GM19397 (cell line): Measurements from ENCODE around the gene CD7.
"Not testable (repeated sequence)": the region's sequence is repeated elsewhere in the genome, so short reads cannot be mapped to it uniquely, and the experiment has no call there.

ENCODE experiments used
- ATAC-seq: cut with Tn5 transposase; IDR thresholded peaks from one replicate; pipeline ENCODE4 v1.9.1; 2021; ENCODE audit warnings: mild to moderate bottlenecking, moderate library complexity; ENCODE audit not compliant: unreplicated experiment

CD7 gene

DNA sequence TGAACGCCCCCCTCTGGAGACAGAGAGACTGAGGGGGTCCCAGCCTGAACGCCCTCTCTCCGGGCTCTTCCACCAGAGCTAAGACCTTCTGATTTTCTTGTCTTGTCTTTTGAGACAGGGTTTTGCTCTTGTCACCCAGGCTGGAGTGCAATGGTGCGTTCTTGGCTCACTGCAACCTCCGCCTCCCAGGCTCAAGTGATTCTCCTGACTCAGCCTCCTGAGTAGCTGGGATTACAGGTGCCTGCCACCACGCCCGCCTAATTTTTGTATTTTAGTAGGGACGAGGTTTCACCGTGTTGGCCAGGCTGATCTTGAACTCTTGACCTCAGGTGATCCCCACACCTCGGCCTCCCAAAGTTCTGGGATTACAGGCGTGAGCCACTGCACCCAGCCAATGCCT, 30.6 kb upstream of the CD7 start:
- not testable (repeated sequence) for ATAC-seq

DNA sequence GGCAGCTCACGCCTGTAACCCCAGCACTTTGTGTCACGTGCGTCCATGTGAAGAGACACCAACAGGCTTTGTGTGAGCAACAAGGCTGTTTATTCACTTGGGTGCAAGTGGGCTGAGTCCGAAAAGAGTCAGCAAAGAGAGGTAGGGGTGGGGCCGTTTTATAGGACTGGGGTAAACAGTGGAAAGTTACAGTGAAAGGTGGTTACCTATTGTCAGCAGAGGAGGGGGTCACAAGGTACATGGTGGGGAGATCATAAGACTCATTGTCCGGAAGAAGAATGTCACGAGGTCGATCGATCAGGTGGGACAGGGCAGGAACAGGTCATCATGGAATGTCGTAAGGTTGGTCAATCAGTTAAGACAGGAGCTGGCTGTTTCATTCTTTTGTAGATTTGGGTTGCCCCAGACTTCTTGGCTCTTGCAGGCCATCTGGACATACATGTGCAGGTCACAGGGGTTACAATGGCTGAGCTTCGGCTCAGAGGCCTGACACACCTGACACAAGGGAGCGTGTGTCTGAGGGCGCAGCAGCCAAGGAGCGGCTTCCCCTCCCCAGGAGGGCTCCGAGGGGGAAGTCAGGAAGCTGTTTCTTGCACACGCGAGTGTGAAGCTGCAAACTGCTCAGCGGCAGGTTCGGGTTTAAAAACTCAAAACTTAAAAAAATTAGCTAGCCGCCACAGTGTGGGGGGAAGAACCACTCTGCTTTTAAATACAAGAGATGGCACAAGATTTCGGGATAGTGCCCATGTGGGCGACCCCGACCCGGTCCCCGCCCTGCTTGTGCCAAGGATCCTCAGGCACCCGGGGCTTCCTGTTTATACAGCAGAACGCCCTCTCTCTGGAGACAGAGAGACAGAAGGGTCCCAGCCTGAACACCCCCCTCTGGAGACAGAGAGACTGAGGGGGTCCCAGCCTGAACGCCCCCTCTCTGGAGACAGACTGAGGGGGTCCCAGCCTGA, 29.2 kb upstream of the CD7 start:
- ATAC-seq = no peak

DNA sequence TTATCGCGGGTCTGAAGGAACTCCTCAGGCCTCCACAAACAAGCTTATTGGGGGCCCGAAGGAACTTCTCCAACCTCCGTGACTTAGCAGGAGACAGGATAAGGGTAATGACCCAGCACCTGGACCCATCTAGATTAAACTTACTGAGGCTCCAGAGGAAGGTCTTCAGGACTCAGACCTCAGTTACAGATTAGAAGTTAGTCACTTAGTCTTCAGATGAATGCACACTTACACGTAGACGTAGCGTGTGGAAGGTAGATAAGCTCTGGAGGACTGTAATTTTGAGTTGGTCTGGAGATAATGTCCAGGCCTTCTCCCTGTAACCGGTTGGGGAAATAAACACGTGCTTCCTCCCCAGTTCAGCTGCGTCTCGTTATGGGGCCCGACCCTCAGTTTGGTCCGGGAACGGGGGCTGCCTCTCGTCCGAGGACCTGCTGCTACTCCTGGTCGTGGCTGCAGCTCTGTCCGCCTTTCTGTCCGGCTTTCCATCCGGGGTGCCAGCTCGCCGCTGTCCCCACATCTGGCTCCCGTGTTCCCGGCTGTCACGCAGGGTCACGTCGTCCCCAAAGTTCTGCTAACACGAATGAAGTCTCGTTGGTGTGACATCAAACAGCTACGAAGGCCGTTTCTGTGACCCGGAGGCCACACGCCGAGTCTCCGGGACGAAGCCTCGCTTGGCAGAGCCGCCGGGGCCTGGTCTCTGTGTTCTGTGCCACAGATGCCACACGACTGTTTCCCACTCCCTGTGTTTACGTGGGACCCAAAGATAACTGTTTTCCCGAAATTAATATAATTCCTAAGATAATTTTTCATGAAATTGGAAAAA, 28.0 kb upstream of the CD7 start:
- no peak for ATAC-seq

DNA sequence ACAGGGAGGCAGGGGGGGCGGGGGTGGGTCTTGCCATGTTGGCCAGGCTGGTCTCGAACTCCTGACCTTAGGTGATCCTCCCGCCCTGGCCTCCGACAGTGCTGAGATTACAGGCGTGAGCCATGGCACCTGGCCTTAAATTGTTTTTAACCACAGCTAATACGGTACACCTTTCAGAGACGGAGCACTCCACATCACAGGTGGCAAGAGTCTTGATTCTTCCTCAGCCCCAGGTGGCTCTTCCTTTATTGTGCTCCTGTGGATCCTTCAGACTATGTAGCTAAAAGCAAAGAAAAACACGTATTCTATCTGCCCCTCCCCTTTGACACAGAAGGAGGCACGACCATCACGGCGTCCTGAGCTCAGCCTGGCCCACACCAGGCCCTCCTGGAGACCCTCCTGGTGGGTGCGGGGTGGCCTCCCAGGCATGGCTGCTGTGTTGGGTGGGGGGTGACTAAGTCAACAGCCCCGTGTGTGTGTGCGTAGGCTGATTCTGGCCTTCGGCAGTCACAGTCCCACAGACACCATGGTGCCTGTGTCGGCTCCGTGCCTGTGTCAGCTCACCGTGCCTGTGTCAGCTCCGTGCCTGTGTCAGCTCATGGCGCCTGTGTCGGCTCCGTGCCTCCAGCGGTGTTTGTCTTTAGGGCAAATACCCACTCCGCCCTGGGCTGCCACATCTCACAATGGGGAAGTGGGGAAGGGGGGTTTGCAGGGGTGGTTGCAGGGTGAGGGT, 26.9 kb upstream of the CD7 start:
- ATAC-seq = no peak

DNA sequence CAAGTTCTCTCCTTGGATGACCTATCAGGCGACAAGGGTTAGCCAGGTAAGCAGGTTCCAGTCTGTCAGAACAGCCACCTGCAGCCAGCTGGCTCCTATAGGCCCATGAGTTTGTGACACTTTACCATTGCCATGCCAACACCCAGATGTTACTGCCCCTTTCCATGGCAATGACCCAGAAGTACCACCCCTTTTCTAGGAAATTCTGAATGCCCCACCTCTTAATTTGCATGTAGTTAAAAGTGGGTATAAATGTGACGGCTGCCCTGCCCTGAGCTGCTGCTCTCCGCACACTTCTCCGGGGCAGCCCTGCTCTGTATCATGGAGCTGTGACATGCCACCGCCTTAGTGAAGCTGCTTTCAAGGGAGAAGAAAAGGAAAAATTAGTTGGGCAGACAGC, 26.2 kb upstream of the CD7 start:
- ATAC-seq = no peak

DNA sequence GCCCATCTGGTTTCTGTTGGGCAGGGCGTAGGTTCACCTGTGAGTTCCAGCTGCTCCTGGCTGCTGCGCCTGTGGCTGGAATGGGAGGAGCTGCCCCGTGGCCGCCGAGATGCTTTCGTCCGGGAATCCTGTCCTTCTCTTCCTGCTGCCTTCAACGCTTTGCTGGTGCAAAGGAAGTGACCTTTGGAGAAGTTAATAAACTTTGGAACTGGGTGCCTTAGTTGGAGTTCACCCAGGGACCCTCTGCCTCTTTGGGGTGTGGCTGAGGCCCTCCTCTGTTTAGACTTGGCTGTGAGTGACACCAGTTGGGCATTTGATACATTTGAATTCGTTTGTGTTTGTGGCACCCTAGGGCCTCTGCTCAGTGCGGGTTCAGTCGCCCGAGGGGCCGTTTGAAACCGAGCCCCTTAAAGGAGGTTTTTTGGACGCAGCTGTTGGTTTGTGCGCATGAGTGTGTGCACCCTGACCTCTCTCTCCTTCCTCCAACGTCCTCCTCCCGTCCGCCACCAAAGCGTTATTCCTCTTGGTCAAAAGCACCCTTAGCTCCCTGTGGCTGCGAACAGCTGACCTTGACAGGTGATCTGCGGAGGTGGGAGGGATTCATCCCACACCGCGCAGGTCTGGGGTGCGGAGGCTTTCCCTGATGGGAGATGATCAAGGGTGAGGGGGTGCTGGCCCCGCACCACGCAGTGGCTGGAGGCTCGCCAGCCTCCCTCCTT, 25.1 kb upstream of the CD7 start:
- no peak for ATAC-seq

DNA sequence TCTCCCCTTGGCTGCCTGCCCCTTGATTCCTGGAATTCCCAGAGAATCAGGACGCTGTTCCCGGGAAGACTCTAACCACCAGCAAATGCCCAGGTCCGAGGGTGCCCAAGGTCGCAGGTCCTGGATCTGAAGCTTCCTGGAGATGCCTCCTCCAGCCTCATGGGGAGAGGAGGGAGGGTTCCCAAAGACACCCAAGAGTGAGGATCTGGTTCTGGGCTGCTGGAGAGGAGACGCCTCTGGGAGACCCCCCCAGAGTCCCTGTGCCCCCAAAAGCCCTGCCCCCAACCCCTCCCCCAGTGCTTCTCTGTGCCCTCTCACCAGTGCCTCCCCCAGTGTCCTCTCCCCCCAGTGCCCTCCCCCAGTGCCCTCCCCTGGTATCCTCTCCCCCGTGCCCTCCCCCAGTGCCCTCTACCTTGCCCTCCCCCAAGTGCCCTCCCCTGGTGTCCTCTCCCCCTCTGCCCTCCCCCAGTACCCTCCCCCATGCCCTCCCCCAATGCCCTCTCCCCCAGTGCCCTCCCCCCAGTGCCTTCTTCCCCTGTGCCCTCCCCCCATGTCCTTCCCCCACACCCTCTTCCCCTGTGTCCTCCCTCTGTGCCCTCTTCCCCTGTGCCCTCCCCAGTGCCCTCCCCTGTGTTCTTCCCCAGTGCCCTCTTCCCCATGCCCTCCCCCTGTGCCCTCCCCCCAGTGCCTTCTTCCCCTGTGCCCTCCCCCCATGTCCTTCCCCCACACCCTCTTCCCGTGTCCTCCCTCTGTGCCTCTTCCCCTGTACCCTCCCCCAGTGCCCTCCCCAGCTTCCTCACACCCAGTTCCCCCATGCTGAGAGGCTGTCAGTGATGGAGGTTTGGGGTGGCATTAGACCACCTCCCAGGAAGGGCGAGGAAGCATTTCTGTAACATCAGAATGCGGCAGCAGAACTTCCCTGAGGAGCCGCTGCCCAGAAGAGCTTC, 22.5 kb upstream of the CD7 start:
- ATAC-seq = no peak

DNA sequence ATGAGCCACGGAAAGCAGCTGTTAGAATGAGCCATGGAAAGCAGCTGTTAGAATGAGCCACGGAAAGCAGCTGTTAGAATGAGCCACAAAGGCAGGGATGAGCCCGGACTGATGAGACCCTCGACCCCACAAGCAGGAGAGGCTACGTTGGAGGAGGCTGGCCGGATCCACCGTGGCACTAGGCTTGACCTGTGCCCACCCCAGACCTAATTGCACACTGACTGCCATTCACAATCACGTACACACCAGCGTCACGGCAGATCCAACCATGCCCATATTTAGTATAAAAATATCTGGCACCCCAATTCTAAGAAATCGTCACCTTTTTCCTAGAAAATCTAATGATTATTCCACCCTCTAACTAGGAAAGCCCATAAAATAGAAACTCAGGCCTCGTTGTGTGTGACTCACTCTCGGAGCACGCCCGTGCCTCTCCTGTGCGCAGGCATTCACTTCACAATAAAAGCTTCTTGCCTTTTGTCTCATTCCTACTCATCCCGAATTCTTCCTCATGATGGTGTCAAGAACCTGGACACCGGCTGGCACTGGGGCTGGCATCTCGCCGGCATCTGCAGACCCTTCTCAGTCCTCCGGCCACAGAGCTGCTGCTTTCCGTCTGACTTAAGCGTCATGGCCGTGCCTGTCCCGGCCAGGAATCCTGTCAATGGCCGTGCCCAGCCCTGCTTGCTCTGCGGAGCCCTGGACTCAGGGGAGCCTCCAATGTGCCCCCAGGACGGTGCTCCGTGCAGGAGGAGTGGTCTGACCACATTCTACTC, 21.6 kb upstream of the CD7 start:
- ATAC-seq = no peak

DNA sequence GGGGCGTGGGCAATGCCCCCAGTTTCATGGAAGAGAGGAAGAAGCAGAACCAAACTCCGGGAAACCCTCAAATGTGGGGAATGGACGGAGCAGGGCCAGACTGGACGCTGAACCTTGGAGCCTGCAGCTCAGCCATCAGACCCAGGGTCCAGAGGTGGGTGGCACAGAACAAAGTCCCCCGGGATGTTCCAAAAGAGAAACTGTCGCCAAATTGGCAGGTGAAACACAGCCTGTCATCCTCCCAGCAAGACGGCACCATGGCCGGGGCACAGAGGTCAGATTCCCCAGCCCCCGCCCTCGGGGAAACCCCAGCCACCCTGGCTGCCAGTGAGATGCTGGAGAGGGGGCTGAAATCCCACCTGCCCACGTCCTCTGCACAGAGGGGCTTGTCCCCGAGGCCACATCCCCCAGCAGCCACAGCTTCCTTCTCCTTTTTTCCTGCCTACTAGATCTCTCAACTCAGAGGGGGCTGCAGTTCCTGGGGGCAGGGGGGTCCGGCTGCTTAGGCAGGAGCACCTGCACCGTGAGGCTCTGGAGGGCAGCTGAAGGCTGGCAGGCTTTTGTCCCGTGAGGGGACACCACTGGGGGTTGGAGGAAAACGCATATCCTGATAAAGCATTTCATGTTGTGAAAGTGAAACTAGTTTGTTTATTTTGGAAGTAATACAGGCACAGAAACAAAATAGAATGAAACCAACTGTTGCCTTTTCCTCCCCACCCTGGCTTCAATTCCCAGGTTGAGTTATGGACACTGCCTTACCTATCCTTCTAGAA, 17.4 kb upstream of the CD7 start:
- no peak for ATAC-seq

DNA sequence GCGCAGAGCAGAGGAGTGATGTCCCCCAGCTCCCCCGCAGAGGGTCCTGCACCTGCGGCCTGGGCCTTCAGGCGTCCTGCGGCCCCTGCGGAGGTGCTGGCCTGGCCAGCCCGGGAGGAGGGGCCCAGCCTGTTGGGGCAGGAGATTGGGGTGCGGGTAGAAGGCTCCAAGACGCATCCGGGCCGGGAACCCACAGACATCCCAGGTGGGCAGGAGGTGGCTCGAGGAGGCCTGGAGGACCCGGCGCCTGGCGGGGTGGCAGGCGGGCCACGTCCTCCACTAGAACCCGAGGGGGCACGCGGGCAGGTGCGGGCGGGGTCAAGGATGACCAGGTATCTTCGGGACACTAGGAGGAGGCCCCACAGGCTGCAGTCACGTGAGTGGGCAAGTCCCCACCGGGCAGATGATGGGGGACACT, 16.8 kb upstream of the CD7 start:
- ATAC-seq = no peak

DNA sequence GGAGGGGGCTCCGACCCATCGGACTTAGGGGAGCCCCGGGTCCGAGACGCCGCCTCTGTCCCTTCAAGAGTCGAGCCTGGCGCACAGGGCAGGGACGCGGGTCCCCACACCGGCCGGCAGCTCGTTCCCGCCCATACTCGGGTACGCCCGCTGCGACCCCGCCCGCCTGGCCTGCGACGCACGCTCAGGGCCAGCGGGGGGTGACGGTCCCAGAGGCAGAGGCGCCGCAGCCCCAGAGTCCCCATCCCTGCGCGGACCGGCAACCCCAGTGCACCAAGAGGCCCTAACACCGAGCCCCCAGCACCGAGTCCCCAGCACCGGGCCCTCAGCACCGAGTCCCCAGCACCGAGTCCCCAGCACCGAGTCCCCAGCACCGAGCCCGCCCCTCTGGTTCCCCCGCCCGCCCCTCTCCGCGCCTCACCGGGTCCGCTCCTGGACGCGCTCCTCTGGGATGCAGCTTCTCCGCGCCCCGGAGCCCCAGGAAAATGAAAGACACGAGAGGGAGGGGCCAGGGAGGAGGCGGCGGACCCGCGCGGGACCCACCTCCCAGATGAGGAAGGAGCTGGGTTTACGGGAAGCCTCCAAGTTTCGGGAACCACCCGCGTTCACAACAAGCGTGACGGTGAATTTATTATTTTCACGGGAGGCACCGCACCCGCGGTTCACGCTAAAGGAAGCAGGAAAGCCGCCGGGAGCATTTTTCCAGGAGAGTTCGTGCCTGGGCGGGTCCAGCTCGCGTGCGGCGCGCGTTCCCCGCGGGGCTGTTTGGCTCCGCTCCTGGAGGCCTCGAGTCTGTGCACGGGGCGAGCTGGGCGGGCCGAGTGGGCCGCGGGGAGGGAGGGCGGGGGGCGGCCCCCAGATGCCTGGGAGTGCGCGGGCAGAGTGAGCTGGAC, 16.1 kb upstream of the CD7 start, which contains the start of gene SECTM1:
Gene SECTM1 (minus strand): TSS at position 488 of the 893 bp plus-strand sequence. CDS start 6,526 bp downstream, outside the sequence.
- no peak for ATAC-seq

DNA sequence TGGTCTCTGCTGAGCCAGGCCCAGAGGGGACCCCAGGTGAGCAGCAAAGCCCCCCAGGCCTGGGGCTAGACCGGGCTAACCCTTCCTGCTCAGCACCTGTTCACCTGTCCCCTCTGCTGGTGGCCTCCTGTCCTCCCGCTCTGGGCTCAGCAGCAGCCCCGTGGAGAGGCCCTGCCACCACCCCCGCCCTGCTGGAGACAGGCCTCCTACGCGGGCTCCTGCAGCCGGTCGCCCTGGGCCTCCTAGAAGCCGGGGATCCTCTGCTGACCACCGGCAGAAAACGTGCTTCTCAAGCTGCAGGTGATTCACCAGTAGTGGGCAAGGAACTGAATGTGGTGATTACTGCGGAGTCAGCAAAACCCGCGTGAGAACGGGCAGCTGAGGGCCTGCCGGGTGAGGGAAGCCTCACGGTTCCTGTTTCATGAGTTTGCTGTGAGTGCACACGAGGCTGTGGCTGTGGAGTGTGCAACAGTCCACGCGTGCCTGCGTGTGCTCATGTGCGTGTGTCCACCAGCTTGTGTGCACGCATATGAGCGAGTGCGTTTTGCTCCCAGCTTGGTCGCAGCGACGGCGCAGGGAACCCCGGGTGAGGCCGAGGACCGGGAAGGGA, 15.4 kb upstream of the CD7 start:
- ATAC-seq = no peak

DNA sequence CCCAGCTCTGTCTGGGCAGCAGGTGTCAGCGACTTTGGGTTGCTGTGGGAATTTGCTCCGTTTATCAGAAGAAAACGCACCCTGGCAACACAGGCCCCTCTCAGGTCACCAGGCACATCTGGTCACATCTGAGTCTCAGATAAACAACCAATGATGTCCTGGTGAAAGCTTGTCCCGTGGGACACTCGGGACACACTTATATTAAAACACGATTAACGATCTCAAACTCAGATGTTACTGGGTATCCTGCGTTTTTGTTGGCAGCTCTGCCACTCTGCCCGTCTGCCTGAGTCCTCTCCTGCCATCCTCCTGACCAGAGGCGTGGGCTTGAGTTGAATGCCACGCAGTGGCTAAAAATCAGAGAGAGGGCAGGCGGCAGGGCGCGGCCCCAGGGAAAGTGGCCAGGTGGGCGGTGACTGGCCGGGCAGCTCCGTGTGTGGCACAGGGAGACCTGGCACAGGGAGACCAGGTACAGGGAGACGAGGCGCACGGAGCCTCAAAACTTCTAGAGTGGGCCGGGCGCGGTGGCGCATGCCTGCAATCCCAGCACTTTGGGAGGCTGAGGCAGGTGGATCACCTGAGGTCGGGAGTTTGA, 14.0 kb upstream of the CD7 start:
- no peak for ATAC-seq

DNA sequence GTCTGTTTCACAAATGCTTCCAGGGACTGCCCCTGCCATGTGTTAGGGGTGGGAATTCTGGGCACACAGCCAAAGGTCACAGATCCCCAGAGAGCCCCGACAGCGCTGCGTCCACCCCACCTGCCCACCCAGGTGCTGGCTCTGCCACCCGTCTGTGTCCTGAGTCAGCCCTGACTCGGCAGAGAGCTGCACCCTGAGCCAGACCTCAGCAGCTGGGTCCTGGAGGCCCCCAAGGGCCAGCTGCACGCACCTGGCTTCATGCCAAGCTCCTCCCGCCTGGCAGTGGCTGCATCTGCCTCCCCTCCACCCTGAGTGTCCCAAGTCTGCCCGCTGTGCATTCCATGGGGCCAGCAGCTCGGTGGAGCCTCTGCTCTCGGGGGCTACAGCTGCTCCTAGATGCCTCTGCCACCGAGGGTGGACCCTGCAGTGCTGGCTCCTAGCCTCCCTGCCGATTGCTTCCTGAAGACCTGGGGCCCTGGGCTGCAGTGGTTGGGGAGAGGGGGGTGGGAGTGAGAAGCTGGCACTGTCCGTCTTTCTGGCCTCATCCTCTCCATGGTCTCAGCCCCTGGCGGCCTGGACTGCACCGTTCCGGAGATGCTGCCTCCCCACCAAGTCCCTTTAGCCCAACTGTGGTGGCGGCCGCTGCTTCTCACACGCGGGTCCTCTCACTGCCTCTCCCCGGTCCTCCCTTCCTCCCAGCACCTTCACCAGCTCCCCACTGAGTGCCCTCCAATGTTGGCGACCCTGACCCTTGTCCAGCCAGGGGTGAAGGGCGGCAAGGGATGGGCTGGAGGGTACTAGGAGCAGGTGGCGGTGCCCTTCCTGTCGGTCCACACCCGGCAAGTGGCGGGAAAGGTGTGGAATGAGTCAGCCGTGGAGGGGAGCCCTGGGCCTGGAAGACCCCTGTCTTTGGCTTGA, 13.2 kb upstream of the CD7 start:
- ATAC-seq = no peak
